Measurements from ENCODE around the gene EXOC7. TPM values are rescaled to one million over a fixed set of nuclear protein-coding genes. Genes with fewer than 3 reads are reported as not detected.

Gene EXOC7
- polyA plus RNA-seq, 5 donors: 152 to 171 (median 166) TPM

DNA sequence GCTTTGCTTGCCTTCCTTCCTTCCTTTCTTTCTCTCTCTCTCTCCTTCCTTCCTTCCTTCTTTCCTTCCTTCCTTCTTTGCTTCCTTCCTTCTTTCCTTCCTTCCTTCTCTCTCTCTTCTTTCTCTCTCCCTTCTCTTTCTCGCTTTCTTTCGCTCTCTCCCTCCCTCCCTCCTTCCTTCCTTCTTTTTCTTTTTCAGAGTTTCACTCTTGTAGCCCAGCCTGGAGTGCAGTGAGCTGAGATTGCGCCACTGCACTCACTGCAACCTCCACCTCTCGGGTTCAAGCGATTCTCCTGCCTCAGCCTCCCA is 19.6 kb upstream of the EXOC7 start:
- no peak for DNase-seq

- no peak for DNase-seq
Observed at GRCh38 chr17:76122431-76123190, 19.0 kb upstream of the EXOC7 start.

DNA sequence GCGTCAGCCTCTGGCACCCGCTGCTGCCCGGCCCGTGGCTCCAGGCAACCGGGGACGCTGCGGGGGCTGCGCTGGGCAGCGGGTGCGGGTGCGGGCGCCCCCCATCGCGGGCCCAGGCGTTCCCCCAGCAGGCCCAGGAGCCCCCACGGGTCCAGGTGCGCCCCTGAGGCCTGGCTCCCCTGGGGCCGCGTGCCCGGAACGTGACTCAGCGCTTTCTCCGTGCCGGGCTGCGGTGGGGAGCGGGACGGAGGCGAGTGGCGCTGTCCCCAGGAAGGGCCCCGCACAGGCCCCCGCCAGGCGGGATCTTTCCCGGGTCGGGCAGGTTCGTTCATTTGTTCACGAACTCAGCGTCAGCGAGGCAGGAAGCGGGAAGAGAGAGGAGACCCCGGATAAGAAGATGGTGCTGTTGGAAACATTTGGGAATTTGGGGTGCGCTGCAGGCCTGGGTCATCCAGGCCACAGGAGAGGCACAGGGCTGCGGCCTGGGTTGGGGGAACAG is 18.4 kb upstream of the EXOC7 start:
- no peak for DNase-seq

GRCh38 chr17:76120658-76121008 is 17.0 kb upstream of the EXOC7 start:
- no peak for DNase-seq

DNA sequence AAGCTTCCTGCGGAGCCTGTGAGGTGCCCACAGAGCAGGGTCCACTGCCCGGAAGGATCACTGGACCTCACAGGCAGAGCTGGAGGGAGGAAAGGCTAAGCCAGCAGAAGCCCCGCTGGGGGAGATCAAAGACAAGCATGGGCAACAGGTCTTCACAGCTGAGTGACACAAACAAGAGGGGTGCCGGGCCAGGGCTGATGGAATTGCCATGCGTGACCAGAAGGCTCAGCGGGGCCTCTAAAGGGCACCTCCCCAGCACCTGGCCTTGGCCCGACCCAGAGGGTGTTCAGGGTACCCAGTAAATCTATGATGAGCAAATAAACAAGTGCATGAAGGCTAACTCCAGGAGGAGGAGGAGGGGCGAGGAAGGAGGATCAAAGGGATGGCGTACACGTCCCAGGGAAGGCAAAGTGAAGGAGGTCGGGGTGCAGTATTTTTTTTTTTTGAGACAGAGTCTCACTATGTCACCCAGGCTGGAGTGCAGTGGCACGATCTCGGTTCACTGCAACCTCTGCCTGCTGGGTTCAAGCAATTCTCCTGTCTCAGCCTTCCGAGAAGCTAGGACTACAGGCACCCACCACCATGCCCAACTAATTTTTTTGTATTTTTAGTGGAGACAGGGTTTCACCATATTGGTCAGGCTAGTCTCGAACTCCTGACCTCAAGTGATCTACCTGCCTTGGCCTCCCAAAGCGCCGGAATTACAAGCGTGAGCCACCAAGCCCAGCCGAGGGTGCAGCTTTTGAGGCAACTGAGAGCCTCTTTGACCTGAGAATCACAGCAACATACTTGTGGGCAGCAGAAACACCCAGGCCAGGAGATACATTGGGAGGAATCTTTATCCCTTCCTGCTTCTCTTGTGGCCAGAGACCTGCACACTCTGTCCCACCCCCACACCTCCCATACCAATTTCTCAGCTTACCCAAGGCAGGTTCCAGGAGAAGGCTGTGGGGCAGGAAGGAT is 16.1 kb upstream of the EXOC7 start:
- DNase-seq: no peak

DNA sequence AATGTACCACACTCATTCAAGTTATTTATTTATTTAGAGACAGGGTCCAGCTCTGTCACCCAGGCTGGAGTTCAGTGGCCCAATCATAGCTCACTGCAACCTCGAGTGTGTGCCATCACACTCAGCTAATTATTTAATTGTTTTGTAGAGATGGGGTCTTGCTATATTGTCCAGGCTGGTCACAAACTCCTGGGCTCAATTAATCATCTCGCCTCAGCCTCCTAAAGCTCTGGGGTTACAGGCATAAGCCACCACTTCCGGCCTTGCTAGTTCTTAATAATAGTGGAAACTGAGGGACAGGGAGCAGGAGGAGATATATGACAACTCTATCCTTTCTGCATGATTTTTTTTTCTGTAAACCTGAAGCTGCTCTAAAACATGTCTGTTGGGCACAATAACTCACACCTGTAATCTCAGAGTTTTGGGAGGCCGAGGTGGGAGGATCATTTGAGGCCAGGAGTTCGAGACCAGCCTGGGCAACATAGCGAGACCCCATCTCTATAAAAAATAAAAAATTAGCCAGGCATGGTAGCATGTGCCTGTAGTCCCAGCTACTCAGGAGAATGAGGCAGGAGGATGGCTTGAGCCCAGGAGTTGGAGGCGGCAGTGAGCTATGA is 11.7 kb upstream of the EXOC7 start:
- no peak for DNase-seq

GRCh38 chr17:76111956-76112355 is 8.4 kb upstream of the EXOC7 start:
- no peak for DNase-seq

GRCh38 chr17:76107509-76107908 is 3.9 kb upstream of the EXOC7 start:
- DNase-seq: no peak

- DNase-seq: no peak
Observed at GRCh38 chr17:76106703-76107102, 3.1 kb upstream of the EXOC7 start.

DNA sequence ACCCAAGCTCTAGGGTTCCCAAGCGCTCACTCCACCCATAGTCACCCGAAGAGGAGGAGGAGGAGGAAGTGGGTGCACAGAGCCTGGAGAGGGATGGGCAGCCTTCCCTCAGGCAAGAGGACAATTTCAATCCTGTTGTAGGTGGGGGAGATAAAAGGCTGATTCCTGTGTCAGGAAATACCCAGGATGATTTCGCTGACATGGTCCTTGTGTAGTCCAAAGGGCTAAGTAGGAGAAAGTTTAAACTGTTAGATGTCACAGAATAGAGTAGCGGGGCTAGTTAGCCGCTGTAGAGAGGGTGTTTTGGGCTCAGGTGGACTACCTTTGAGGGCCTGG is 1.3 kb upstream of the EXOC7 start:
- no peak for DNase-seq

DNA sequence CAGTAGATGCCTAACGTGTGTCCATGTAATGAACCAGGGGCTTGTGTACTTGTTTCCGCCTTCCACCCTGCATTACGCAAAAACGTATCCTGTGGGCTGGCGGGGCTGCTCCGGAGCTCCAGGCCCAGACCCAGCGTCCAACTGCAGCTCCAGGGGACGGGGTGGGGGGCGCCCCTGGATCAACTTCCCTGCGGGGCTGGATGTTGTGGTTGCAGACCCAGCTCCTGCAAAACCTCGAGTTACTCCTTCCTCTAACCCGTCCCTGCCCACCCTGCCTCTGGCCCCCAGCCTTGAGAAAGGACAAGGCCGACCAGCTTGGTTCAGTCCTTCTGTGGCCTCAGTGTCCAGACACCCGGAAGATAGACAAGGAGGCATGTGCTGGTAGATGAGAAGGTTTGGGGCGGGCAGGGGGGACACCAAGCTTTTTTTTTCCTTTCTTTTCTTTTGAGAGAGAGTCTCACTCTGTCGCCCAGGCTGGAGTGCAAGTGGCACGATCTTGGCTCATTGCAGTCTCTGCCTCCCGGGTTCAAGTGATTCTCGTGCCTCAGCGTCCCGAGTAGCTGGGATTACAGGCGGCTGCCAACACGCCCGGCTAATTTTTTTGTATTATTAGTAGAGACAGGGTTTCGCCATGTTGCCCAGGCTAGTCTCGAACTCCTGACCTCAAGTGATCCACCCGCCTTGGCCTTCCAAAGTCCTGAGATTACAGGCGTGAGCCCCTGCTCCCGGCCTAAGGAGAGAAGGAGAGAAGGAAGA is 731 bp upstream of the EXOC7 start:
- DNase-seq: no peak

DNA sequence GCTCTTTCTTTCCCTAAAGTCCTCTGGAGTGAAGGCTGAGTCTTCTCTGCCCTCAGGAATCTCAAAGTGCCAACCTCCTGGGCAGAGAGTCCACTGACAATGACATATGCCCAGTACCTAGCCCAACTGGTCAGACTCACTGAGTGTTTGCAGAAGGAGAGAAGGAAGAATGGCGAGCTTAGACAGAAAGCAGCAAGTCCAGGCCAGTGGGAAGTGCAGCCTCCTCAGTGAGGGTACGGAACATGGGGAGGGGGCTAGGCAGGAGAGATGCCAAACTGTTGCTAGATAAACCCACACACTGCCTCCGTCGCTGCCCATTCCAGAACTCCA is 678 bp downstream of the EXOC7 start:
- no peak for DNase-seq

- DNase-seq: no peak
Observed at GRCh38 chr17:76097716-76098295, 5.8 kb downstream of the EXOC7 start.

DNA sequence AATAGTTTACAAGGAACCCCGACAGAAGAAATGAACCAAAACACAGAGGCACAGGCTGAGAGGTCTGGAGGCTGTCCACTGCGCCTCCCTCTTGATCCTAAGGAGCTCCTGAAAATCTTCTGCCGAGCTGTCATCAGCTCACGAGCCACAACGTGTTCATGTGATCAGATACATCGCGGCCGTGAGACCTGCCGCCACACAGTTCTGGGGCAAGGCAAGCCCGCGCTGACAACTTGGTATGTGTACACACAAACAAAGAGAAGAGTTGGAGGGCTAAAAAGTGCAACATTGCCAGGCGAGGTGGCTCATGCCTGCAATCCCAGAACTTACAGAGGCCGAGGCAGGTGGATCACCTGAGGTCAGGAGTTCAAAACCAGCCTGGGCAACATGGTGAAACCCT is 7.6 kb downstream of the EXOC7 start:
- no peak for DNase-seq

DNA sequence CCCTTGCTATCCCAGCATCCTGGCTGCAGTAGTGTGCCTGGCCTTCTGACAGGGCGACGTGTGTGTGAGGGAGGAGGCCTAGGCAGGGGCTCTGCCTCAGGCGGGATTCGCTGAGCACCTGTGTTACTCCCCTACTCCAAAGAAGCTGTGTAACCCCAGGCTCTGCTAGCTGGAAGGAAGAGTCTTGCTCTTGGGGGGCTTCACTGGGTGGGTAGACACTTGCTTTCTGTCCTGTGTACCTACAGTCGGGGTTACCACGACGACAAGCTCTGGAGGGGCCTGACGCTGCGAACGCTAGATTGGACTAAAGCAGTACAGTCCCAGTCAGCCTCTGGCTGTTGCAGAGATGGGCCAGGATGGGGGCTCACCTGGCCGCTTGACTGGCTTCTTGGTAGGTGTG is 9.5 kb downstream of the EXOC7 start:
- no peak for DNase-seq

GRCh38 chr17:76092526-76093413 is 10.8 kb downstream of the EXOC7 start:
- DNase-seq: no peak

GRCh38 chr17:76091526-76092286 is 11.9 kb downstream of the EXOC7 start:
- DNase-seq: no peak

GRCh38 chr17:76090517-76091129 is 13.0 kb downstream of the EXOC7 start:
- DNase-seq: no peak

Data from right lung (tissue), 5 donors.